Kidney (tissue), 14 donors: ENCODE measurements around the gene RAPGEF4. TPM values are rescaled to one million over a fixed set of nuclear protein-coding genes. Genes with fewer than 3 reads are reported as not detected.

Source experiments
- DNase-seq, 5 donors: peaks; one replicate each; pipeline ENCODE4 v3.0.0-alpha.2; 2013 to 2020
- FAIRE-seq: peaks from 2 replicates; lab custom pipeline; 2012; peaks lifted over from hg19 to GRCh38; lab: Jason Lieb, UNC
- H3K27ac ChIP-seq, 2 donors: one replicate each; pipeline ENCODE4 v1.7.0; 2013; ENCODE audit warnings: low read depth in 2 of 2, low read length in 2 of 2, inconsistent platforms in 1 of 2
- H3K27me3 ChIP-seq: one replicate; pipeline ENCODE4 v1.7.1; 2013; ENCODE audit warnings: low read length, inconsistent platforms; ENCODE audit not compliant: control insufficient read depth, insufficient read depth
- H3K36me3 ChIP-seq, 3 donors: one replicate each; pipeline versions ENCODE4 v1.7.0 to v1.7.1; 2013; ENCODE audit warnings: low read length in 3 of 3, control low read depth in 1 of 3, inconsistent platforms in 1 of 3; ENCODE audit not compliant: insufficient read depth in 3 of 3, control insufficient read depth in 2 of 3
- H3K4me1 ChIP-seq, 3 donors: one replicate each; pipeline versions ENCODE4 v1.7.0 to v1.7.1; 2013; ENCODE audit warnings: low read length in 3 of 3, inconsistent platforms in 1 of 3, low read depth in 1 of 3; ENCODE audit not compliant: control insufficient read depth in 2 of 3, insufficient read depth in 2 of 3
- H3K4me3 ChIP-seq, 3 donors: one replicate each; pipeline versions ENCODE4 v1.7.0 to v1.8.1; 2013; ENCODE audit warnings: low read length in 3 of 3, control low read depth in 1 of 3, inconsistent platforms in 1 of 3
- H3K9ac ChIP-seq, 3 donors: one replicate each; pipeline versions ENCODE4 v1.7.0 to v1.7.1; 2013; ENCODE audit warnings: low read length in 3 of 3, control low read depth in 1 of 3, inconsistent platforms in 1 of 3
- H3K9me3 ChIP-seq, 3 donors: one replicate each; pipeline versions ENCODE4 v1.7.0 to v1.7.1; 2013; ENCODE audit warnings: low read length in 3 of 3, control low read depth in 1 of 3, inconsistent platforms in 1 of 3; ENCODE audit not compliant: control insufficient read depth in 2 of 3, insufficient read depth in 1 of 3
- intact Hi-C: fragments of 100-400 bp; cut with DNase I; formaldehyde crosslinking; loops from one replicate; pipeline ENCODE4 v1.11.1; 2022
- polyA plus RNA-seq: library from polyadenylated mRNA; stranded (reverse); fragments of 350-450 nt; fragmentation: Illumina TruSeq; extraction: RNeasy Lipid Tissue Mini Kit (QIAGEN cat#74804); gene quantifications from one replicate; pipeline ENCODE4 v1.2.3, GENCODE V29; 2014; ENCODE audit warnings: low read depth, low replicate concordance; ENCODE audit not compliant: insufficient read depth
- total RNA-seq: library from RNA; stranded (reverse); fragmentation: NEBNext Ultra II Directional; extraction: Animal tissue kit (Norgen Biotek cat#: 25700); gene quantifications from one replicate; pipeline ENCODE4 v1.2.1, GENCODE V29; 2021
- TF ChIP-seq, protein P1 (sequence below): IDR thresholded peaks from 3 replicates; pipeline ENCODE4 v1.5.1; 2012; ENCODE audit warnings: mild to moderate bottlenecking, moderate library complexity, borderline replicate concordance; ENCODE audit not compliant: insufficient read depth; ENCODE audit errors: extremely low read depth
- donor health status: control.
- donor health status: control.
- donor health status: control.
- donor health status: control.
- donor health status: control.
- donor health status: DM: yes; HTN: yes; CAD: no.
- donor health status: Normal renal cell carcinoma (clear cell type).

The RAPGEF4 gene
- total and polyA plus RNA-seq, 2 donors from 2014 or later = 3.8 to 13.6 TPM

DNA sequence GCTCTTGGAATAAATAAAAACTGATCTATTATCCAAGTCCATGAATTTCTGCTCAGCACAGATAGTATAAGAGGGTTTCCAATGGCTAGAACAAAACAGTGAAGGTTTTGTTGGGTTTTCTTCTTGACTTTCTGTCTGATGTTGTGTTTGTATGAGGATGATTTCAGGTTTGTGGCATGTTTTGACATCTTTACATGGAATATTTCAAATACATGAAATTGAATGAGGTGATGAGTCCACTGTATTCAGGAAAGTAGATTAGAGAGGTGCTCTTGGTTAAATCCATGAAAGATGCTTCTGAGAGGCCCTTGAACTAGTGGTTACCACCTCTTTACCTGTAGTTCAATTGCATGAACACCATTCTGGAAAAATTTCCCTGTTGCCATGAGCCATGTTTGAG is 84.3 kb downstream of the RAPGEF4 start:
- FAIRE-seq = no peak
- TF ChIP-seq, protein P1, sequence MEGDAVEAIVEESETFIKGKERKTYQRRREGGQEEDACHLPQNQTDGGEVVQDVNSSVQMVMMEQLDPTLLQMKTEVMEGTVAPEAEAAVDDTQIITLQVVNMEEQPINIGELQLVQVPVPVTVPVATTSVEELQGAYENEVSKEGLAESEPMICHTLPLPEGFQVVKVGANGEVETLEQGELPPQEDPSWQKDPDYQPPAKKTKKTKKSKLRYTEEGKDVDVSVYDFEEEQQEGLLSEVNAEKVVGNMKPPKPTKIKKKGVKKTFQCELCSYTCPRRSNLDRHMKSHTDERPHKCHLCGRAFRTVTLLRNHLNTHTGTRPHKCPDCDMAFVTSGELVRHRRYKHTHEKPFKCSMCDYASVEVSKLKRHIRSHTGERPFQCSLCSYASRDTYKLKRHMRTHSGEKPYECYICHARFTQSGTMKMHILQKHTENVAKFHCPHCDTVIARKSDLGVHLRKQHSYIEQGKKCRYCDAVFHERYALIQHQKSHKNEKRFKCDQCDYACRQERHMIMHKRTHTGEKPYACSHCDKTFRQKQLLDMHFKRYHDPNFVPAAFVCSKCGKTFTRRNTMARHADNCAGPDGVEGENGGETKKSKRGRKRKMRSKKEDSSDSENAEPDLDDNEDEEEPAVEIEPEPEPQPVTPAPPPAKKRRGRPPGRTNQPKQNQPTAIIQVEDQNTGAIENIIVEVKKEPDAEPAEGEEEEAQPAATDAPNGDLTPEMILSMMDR = no peak
- no peak overlapping the region for H3K4me3 ChIP-seq
- H3K27me3 ChIP-seq = no peaks in the 10 kb centered on the region
- H3K4me1 ChIP-seq = no peaks in the 10 kb centered on the region
- DNase-seq = no peak
- H3K9ac ChIP-seq = no peak overlapping the region
- no peak overlapping the region for H3K27ac ChIP-seq
- intact Hi-C loops = loop anchor here (5.0 kb wide), 1 partner anchor 112 kb away; no protein-coding TSS in a partner anchor
- H3K36me3 ChIP-seq = no peaks in the 10 kb centered on the region
- no peaks in the 10 kb centered on the region for H3K9me3 ChIP-seq

DNA sequence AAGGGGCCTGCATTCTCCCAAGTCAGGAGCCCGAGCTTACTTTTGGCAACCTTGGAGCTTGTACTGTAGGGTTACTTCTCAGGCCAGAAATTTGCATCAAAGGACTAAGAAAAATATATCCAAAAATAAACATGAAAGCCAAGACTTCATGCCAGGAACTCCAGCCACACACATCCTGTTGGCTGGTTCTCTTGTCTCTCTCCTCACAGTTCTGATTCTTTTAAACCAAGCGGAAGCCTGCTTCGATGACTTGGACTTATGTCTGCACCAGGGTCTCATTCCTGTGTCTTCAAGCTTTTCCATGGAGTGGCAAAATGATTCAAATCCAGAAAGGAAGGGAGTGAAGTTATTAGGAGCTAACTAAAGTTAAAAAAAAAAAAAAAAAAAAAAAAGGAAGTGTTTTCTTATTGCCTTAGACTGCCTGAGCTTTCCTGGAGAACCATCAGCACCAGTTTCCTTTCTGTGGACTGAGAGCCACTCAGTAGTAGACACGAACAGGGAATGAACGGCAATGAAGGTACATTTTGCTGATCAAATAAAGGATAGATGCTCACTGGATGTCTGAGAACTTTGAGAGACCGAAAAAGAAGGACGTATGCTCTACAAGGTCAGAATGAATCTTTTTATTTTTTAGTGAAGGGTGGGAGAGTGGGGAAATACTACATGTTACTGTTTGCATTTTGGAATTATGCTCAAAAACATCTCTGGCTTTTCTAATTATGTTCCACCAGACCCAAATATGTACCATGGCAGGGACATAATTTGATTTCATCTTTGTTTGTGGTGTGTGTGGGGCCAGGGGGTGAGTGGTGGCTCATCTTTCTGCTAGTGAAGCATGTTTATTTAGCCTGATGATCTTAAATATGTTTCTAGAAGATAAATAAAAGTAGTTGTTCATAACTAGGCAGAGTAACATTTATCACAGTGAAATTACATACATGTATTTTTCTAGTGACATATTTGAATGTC is 86.0 kb downstream of the RAPGEF4 start:
- Histone ChIP-seq H3K9me3 (no peaks in the 10 kb centered on the region), H3K4me3 (peak overlapping the region in 2 of 3 donors; percentile 41 to 60), H3K36me3 (no peaks in the 10 kb centered on the region), H3K27ac (peak overlapping the region; percentile 21 to 72), H3K4me1 (no peaks in the 10 kb centered on the region), H3K27me3 (no peaks in the 10 kb centered on the region), H3K9ac (peak overlapping the region in 1 of 3 donors; percentile 73)
- intact Hi-C loops = no loop called here
- peak in 2 of 5 donors; percentile 30 to 37 for DNase-seq
- TF ChIP-seq, protein P1 = no peak
- no peak for FAIRE-seq

DNA sequence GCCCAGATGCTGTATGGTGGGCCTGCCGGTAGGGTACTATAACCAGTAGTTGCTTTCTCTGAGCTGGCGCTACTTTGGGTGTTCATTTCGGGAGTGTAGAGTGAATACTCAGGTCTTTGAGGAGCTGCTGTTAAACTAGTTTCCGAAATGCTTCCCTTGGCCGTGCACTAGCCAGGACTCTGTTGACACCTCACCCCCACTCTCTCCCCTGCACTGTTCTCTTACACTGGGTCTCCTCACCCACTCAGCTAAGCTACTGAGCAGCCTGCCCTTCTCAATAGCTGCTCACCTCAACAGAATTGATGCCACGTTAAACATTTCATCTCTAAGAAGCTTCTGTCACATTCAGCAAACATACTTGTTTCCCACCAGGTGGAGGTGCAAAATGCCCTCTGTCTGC is 86.9 kb downstream of the RAPGEF4 start:
- Histone ChIP-seq H3K27me3 (no peaks in the 10 kb centered on the region), H3K4me3 (peak overlapping the region in 2 of 3 donors; percentile 41 to 60), H3K36me3 (no peaks in the 10 kb centered on the region), H3K9me3 (no peaks in the 10 kb centered on the region), H3K27ac (peak overlapping the region; percentile 57 to 72), H3K9ac (peak overlapping the region in 1 of 3 donors; percentile 73), H3K4me1 (no peaks in the 10 kb centered on the region)
- TF ChIP-seq, protein P1 = no peak
- DNase-seq (no peak), FAIRE-seq (no peak)
- intact Hi-C loops = no loop called here
